NCI-H345 treated with DMSO at 0.1 percent for 48 hours (cell line): ENCODE data around the gene WASL.
A peak's percentile ranks its signal among the peaks of the same experiment; 100 is the strongest.
"Not testable (repeated sequence)": the region's sequence is repeated elsewhere in the genome, so short reads cannot be mapped to it uniquely, and the experiment has no call there.

ENCODE experiments used
- DNase-seq: peaks from one replicate; lab custom pipeline; 2025; ENCODE audit not compliant: unreplicated experiment; lab: John Stamatoyannopoulos, UW

WASL gene

DNA sequence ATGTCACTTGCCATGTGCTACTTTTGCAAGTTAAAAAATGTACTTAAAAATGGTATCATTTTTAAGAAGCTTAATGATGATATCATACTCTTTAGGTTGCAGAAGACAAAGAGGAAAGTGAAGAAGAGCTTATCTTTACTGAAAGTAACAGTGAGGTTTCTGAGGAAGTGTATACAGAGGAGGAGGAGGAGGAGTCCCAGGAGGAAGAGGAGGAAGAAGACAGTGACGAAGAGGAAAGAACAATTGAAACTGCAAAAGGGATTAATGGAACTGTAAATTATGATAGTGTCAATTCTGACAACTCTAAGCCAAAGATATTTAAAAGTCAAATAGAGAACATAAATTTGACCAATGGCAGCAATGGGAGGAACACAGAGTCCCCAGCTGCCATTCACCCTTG lies 87.0 kb downstream of the WASL start:
- no peak for DNase-seq

- DNase-seq, result no peak
Observed at GRCh38 chr7:123660514-123661354, 88.1 kb downstream of the WASL start.

GRCh38 chr7:123658023-123658422 lies 90.8 kb downstream of the WASL start:
- DNase-seq, result no peak

DNA sequence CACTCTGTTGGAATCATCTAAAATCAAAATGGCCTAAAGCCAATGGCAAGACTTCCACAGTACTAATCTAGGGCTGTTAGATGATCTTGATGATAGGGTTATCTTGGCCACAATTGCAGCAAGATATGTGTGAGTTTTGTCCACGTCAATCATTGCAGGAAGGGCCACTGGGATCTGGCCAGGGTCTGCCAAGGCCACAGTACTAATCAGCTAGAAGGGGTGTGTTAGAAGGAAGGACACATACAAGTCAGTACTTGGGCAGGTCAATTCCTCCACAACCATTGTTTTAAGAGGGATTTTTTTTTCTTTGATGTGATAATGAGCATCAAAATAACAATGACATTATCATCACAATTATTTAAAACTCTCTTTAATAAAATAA lies 91.5 kb downstream of the WASL start:
- DNase-seq, result no peak

GRCh38 chr7:123656544-123657303 lies 92.1 kb downstream of the WASL start:
- DNase-seq, result no peak

DNA sequence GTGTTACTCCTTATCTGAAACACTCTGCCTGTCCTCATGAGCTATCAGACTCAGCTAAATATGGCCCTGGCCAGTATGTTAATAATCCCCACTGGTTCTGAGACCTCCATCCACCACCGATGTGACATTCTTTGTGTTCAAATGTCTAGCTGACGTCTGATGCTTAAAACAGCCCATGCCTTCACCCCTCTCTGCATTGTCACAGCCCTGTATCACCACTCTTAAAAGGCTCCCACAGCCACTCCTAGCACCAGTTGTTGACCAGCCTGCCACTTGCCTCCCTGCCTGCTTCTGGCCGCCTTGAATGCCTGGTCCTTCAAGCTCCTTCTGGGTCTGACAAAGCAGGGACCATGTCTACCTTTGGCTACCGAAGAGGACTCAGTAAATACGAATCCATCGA lies 93.2 kb downstream of the WASL start, which contains the start of gene LMOD2:
Gene LMOD2 (plus strand): TSS at position 253 of the 400 bp plus-strand sequence. CDS start 98 bp downstream, at position 351.
- DNase-seq, result no peak

GRCh38 chr7:123653162-123653561 lies 95.6 kb downstream of the WASL start:
- DNase-seq, result no peak

GRCh38 chr7:123652406-123652805 lies 96.4 kb downstream of the WASL start:
- DNase-seq, result no peak

- no peak for DNase-seq
Observed at GRCh38 chr7:123650595-123650994, 98.2 kb downstream of the WASL start.

DNA sequence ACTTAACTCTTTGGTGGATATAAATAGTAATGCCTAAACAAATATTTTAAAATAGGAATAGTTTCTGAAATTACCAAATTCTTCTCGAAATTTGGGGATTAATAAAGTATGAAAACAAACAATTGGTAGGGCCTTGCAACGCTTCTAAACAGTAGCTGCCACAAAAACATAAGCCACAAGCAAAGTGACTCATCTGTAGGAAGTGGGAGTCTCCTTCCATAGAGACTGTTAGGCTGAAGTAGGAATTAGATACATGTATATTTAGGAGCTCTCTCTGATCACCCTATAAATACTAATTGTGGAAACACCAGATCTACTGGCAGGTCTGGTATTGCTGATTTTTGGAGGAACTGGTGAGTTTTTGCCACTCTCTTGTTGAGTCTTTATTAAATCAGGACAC lies 98.8 kb downstream of the WASL start:
- no peak for DNase-seq

DNA sequence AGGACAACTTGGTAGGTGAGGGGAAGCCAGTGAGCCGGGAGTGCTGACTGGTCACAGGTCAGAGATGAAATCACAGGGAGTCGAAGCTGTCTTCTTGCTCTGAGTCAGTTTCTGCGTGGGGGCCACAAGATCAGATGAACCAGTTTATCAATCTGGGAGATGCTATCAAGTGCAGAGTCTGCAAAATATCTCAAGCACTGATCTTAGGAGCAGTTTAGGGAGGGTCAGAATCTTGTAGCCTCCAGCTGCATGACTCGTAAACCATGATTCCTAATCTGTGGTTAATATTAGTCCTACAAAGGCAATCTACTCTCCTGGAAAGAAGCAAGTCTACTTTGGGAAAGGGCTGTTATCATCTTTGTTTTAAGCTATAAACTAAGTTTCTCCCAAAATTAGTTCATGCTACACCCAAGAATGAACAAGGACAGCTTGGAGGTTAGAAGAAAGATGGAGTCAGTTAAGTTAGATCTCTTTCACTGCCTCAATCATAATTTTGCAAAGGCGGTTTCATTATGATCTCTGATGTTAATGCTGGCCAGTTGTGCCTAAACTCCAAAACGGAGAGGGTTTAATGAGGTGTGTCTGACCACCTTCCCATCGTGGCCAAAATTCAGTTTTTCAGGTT lies 101.6 kb downstream of the WASL start:
- no peak for DNase-seq

DNA sequence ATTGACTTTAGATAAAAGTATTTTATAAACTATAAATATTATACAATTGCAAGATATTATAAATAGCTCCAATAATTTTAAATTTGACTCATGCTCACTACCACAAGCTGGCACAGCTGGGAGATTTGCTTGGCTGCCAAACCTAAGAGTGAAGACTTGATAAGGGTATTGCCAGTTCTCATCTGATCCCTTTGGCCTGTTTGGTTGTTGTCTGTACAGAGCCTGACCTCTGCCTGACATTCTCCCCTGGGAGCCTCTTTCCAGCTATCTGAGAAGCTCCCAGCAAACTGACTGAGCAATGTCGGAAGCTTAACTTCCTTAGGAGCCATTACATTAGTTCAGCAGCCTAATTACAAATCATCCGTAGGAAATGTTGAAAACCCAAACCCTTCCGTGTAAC lies 103.3 kb downstream of the WASL start:
- DNase-seq, result no peak

DNA sequence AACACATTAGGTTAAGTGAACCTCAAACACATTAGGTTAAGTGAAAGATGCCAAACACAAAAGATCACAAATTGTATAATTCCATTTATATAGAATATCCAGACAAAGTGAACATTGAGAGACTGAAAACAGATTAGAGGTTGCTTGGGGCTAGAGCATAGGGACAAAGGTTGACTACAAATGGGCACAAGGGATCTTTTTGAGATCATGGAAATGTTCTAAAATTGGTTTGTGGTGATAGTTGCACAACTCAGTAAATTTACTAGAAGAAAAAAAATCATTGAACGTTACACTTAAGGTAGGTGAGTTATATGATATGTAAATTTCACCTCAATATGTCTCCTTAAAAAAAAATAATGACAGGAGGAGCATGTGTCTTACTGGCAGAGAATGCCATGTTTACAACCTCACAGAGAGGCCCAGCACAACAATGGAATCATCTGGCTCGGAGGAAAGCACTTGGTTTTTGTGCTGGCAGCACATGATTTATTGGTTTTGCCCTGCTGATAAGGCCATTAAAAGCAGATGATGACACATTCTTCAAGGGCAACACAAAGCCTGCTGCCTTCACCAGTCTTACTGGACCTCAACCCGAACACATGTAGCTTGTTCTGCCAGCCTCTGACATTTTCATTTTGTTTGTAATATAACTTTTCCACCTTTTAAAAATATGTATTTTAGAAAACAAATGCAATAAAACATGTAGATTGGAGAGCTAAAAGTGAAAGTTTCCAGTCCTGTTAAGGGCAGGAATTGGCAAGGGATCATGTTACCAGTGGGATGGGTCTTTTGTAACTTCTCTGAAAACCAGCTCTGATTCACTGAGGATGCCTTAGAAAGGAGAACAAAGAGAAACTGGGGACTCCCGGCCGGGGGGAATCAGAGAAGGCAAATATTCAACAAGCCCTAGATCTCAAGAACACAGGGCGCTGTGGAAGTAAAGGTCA lies 105.0 kb downstream of the WASL start:
- peak; percentile 80 for DNase-seq

GRCh38 chr7:123641901-123642300 lies 106.9 kb downstream of the WASL start:
- DNase-seq, result no peak

DNA sequence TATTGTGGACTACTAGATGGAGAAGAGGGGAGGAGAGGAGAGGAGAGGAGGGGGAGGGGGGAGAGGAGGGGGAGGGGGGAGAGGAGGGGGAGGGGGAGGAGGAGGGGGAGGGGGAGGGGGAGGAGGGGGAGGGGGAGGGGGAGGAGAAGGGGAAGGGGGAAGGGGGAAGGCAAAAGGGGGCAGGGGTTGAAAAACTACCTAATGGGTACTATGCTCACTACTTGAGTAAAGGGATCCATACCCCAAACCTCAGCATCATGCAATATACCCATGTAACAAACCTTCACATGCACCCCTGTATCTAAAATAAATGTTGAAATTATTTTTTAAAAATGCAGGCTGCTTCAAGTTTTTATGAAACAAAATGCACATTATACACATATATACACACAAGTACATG lies 108.2 kb downstream of the WASL start:
- DNase-seq, result no peak

GRCh38 chr7:123639631-123640030 lies 109.2 kb downstream of the WASL start:
- DNase-seq, result no peak

DNA sequence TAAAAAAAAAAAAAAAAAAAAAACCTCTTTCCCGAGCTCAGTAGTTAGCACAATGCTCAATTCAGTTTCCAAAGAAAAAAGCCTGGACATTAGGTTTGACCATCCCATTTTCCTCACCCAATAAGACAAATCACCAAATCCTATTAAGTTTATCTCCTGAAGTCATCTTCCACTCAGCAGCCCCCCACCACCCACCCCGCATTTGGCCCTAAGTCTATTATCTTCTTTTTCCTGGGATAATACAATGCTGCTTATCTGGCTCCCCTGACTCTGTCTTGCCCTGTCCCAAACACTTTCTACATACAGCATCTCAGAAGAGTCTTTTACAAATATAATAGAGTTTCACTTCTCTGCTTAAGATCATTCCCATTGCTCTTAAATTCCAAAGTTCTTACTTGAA lies 110.9 kb downstream of the WASL start:
- DNase-seq, result no peak

- no peak for DNase-seq
Observed at GRCh38 chr7:123637203-123637602, 111.6 kb downstream of the WASL start.

- no peak for DNase-seq
Observed at GRCh38 chr7:123635551-123636359, 113.0 kb downstream of the WASL start.

DNA sequence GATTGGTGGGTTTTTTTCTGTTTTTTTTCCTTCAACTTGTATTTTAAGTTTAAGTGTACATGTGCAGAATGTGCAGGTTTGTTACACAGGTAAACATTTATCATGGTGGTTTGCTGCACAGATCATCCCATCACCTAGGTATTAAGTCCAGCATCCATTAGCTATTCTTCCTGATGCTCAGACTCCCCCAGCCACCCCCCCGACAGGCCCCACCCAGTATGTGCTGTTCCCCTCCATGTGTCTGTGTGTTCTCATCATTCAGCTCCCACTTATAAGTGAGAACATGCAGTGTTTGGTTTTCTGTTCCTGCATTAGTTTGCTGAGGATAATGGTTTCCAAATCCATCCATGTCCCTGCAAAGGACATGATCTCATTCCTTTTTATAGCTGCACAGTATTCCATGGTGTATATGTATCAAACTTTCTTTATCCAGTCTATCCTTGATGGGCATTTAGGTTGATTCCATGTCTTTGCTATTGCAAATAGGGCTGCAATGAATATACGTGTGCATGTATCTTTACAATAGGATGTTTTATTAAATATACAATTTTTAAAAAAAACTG lies 114.7 kb downstream of the WASL start:
- DNase-seq, result not testable (repeated sequence)
